Measurements from ENCODE around the gene LY6G6F. TPM values are rescaled to one million over a fixed set of nuclear protein-coding genes. Genes with fewer than 3 reads are reported as not detected.
"Not testable (repeated sequence)": the region's sequence is repeated elsewhere in the genome, so short reads cannot be mapped to it uniquely, and the experiment has no call there.

The LY6G6F gene
- total RNA-seq, 2 donors from 2014 or later: not detected

- no peak for DNase-seq
- intact Hi-C loops (cut with DNase I): no loop called here
- no peak for ATAC-seq
Observed at GRCh38 chr6:31693535-31693934, 13.1 kb upstream of the LY6G6F start.

- intact Hi-C loops (cut with DNase I): no loop called here
- no peak for DNase-seq
- no peak for ATAC-seq
Observed at GRCh38 chr6:31697555-31697954, 9.1 kb upstream of the LY6G6F start.

- intact Hi-C loops (cut with DNase I): no loop called here
- no peak for ATAC-seq
- no peak for DNase-seq
Observed at GRCh38 chr6:31700740-31701401, 5.8 kb upstream of the LY6G6F start.

GRCh38 chr6:31701666-31702404 is 4.8 kb upstream of the LY6G6F start:
- DNase-seq (peak; percentile 47), ATAC-seq (no peak)
- intact Hi-C loops (cut with DNase I): no loop called here

GRCh38 chr6:31702405-31702818 is 4.3 kb upstream of the LY6G6F start:
- DNase-seq (no peak), ATAC-seq (peak; percentile 20 to 37)
- intact Hi-C loops (cut with DNase I): no loop called here

GRCh38 chr6:31702819-31703716 is 3.6 kb upstream of the LY6G6F start, which contains the start of gene ABHD16A:
TSS of gene ABHD16A (minus strand) at chr6:31703324. CDS start at chr6:31703281, 43 bp downstream.
- intact Hi-C loops (cut with DNase I): no loop called here
- ATAC-seq (peak; percentile 99), DNase-seq (peak; percentile 99)

GRCh38 chr6:31705931-31706330 is 735 bp upstream of the LY6G6F start:
- DNase-seq: no peak
- no peak for ATAC-seq
- intact Hi-C loops (cut with DNase I): no loop called here

GRCh38 chr6:31707701-31708100 is 1.0 kb downstream of the LY6G6F start:
- DNase-seq: no peak
- ATAC-seq: no peak

GRCh38 chr6:31708224-31708623 is 1.6 kb downstream of the LY6G6F start:
- intact Hi-C loops (cut with DNase I): no loop called here
- DNase-seq (no peak), ATAC-seq (no peak)

More at GRCh38 chr6:31707701-31708100, 1.0 kb downstream of the LY6G6F start:
- intact Hi-C loops (cut with DNase I): no loop called here

- ATAC-seq; DNase-seq; intact Hi-C loops (cut with DNase I): not testable (repeated sequence)
Observed at GRCh38 chr6:31709157-31709556, 2.5 kb downstream of the LY6G6F start.

GRCh38 chr6:31710523-31711219 is 4.0 kb downstream of the LY6G6F start:
- no peak for ATAC-seq
- intact Hi-C loops (cut with DNase I): no loop called here
- no peak for DNase-seq

GRCh38 chr6:31711233-31711632 is 4.6 kb downstream of the LY6G6F start:
- ATAC-seq (peak in 1 of 2 donors; percentile 29), DNase-seq (no peak)
- intact Hi-C loops (cut with DNase I): no loop called here

- intact Hi-C loops (cut with DNase I): no loop called here
- peak in 1 of 2 donors; percentile 44 for ATAC-seq
- no peak for DNase-seq
Observed at GRCh38 chr6:31712296-31712695, 5.6 kb downstream of the LY6G6F start.

- ATAC-seq (no peak), DNase-seq (no peak)
- intact Hi-C loops (cut with DNase I): no loop called here
Observed at GRCh38 chr6:31713465-31713864, 6.8 kb downstream of the LY6G6F start.

GRCh38 chr6:31713991-31714684 is 7.5 kb downstream of the LY6G6F start:
- intact Hi-C loops (cut with DNase I): no loop called here
- no peak for ATAC-seq
- DNase-seq: no peak

GRCh38 chr6:31715022-31715958 is 8.6 kb downstream of the LY6G6F start, which contains the start of gene LY6G6D:
TSS of gene LY6G6D (plus strand) at chr6:31715348. CDS start at chr6:31715356, 8 bp downstream.
- ATAC-seq (no peak), DNase-seq (no peak)
- intact Hi-C loops (cut with DNase I): no loop called here

GRCh38 chr6:31717499-31718222 is 11.0 kb downstream of the LY6G6F start:
- ATAC-seq: no peak
- intact Hi-C loops (cut with DNase I): no loop called here

More at GRCh38 chr6:31717499-31718222, 11.0 kb downstream of the LY6G6F start:
- DNase-seq: no peak
